T1000 (cell line): ENCODE data around the gene MRPS18A.
A peak's percentile ranks its signal among the peaks of the same experiment; 100 is the strongest.

Source experiments
- DNase-seq: peaks from one replicate; lab custom pipeline; 2025; ENCODE audit warnings: mixed read lengths; lab: John Stamatoyannopoulos, UW

Gene MRPS18A

DNA sequence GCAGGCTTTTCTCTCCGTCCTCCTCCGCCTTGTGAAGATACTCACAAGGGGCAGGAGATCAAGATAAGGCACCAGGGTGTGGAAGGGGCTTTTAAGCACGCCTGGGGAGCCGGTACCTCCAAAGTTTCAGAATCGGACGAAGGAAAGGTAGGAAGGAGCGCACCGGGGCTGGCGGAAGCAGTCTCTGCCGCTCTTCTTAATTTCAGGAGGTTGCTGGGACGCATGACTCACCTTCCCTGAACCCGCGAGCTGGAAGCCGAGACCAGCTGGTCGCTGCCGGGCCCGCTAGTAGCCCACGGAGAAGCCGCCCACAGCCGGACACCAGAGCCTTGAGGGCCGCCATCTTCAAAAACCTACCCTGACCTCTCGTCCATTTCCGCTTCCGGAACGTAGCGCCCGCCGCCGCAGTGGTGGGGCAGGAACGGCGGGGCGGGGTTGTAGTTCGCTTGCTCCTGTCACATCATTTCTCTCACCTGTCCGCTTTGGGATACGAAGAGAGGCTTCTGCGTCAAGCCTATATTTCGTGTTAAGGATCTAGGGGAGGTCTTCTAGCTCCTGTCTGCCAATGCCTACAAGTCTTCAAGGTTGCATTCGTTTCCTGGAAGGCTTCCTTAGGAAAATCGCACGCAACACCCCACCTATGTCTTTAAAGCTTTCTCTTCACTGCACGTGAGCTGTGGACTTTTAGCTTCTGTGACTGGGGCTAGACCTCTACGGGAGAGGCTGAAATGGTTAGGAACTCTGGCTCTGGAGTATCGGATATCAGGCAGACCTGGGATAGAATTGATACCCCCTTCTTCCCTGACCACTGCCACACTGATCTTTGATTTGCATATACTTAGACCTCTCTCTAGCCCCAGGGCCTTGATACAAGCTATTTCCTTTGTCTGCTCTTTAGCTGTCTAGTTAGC is at the start of gene MRPS18A:
Gene MRPS18A, minus strand, starts transcription at position 355 of the 911 bp plus-strand sequence. Its CDS starts 12 bp downstream, at position 343.
- peak; percentile 62 for DNase-seq

DNA sequence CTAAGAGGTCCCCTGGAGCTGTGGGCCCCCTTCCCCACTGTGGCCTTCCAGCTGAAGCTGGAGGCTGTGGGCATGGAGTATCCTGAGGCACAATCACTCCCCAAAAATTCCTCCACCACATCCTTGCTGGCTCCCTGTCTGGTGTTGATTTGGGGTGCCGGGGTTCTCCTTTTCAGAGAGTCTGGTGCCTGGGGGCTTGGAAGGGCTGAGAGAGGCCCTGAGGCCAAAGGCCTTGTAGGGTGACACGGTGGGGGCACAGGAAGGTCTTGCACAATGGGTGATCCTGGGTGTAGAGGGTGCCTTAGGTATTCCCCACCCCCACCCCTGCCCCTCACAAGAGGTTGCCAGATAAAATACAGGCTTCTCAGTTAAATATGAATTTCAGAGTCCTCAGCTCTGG is 49.3 kb upstream of the MRPS18A start:
- DNase-seq, result no peak

DNA sequence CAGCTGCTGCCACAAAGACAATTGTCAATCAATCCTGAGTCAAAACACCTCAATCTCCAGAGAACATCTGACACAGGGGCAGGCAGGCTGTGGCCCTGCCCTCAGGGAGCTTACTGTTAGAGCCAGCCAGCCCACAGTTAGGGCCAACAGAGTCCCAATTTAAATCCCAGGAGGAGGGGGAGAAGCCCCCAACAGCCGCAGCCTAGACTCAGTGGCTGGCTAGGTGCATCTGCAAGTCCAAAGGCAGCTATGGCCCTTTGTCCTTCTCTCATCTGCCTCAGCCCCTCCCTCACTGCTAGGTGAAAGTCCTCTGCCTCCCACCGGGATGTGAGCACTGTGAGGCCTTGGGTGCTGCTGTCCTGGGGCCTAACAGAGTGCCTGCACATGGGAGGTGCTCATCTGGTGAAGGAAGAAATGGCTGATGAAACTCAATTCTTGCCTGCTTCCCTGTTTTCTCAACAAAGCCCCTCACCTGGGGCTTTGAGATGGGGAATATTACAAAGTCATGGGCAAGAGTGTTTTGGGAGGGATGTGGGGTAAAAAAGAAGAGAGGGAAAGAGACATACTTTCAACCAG is 48.7 kb upstream of the MRPS18A start:
- no peak for DNase-seq

DNA sequence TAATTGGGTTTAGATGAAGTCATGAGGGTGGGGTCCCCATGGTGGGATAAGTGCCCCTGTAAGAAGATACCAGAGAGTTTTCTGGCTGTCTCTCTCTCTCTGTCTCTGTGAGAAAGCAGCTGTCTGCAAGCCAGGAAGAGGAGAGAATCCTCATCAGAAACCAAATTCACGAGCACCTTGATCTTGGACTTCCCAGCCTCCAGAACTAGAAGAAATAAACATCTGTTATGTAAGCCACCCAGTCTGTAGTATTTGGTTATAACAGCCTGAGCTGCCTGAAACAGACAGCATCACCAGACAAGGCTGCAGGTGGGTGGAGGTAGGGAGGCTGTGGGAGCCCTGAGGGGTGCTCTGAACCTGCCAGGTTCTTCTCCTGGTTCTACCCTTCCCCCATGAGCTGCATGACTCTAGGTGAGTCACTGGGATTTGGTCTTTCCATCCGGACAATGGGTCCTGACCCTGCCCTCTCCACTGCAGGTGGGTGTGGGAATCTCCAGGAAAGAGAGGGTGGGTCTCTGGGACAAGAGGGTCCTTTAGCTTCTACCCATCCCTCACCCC is 48.1 kb upstream of the MRPS18A start:
- no peak for DNase-seq

DNA sequence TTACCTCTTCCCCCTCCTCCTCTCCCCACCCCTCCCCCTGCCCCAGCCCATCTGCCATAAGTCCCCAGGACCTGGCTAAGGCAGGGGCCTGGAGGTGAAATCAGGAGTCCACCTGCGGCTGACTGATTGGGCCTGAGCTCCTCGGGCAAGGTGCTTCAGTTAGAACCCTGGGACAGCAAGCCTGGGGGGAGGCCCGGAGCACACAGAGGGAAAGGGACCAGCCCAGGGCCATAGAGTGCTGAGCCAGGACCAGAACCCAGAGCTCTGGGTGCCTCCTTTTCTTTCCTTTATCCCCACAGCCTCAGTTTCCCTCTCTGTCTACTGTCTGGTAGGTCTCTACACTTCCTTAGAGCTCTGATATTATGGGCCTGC is 46.7 kb upstream of the MRPS18A start:
- no peak for DNase-seq

DNA sequence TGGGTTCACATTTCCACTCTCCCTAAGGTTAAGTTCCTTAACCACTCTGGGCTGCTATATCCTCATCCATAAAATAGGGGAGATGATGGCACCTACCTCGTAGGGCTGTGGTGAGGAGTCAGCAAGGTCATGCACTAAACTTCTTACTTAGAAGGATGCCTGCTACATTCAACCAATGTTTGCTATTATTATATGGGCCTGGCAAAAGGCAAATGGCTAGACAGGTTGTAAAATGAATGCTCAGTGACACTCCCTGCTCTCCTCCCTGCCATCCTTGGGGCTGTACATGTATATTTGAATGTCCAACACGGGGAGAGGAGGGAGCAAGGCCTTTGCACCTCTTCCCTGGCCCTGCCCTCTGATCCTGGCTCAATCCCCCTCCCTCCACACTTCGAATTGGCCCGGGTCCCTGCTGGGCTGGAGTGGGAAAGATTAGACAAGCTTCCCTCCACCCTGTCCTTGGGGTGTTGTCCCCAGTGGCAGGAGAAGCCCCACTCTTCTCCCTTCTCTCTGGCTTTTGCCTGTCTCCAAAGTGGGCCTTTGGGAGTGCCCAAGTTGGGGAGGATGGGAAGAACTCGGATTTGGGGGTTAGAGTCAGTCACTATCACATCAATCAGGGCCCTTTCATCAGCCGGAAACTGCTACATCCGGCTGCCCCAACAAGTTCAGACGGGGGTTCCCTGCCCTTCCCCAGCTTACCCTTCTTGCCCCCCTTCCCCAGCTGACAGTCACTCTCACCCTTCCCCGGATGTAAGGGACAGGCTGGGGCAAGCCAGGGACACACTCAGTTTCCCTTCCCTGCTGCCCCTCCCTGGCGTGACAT is 46.1 kb upstream of the MRPS18A start:
- DNase-seq, result no peak

DNA sequence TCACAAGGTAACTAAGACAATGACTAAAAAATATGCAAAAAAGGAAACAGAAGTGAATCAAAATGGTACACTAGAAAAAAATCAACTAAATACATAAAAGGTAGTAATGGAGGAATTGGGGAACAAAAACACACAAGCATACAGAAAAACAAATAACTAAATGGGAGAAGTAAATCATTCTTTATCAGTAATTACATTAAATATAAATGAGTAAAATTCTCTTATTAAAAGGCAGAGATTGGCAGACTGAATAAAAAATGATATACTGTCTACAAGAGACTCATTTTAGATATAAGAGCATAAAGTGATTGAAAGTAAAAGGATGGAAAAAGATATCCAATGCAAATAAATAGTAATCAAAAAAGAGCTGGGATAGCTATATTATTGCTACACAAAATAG is 43.0 kb upstream of the MRPS18A start:
- DNase-seq, result no peak

DNA sequence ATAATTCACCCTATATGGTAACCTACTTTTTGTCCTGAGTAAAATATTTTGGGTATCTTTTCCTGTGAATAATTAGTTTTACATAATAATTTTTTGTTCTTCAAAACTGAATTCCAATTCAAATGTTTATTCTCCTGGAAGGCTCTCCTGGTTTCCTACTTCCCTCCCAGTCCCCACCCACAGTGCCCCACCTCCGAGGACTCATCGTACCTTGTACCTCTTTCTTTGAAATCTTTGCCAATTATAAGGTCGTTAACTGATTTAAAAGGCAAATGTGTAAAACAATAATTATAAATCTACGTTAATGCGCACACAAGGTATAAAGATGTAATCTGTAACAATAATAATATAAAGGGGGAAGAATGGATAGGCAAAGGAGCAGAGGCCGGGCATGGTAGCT is 41.9 kb upstream of the MRPS18A start:
- no peak for DNase-seq

DNA sequence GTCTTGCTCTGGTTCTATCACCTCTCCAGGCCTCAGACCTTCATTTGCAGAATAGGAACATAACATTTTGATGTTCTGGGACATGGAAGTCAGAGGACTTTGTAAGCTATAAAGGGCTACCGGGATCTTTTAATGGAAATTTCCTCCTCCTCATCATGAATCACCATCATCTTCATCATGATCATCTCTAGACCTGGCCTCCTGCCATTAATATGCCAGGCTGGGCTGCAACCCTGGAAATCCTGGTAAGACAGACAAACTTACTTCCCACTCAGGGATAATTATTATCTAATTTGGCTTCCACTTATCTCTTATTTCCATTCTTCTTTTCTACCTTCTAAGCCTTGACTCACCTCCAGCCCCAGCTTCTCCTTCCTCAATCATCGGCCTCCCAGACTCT is 41.0 kb upstream of the MRPS18A start:
- no peak for DNase-seq

DNA sequence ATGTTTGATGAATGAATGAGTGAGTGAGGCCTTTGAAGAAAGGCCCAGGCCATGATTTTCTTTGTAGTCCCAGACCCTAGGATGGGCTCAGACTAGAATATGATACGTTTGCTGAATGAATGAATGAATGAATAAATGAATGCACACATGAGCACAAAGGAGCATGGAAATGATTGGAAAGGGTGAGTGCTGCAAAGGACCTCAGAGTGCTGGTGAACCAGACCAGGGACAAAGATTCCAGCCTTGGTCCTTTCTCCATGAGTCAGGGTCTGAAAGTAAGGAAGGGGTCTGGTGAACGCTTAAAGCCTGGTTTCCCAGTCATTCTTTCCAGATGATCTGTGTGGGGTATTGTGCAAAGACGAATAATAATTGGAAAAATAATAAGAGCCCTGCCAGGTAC is 40.0 kb upstream of the MRPS18A start:
- no peak for DNase-seq

DNA sequence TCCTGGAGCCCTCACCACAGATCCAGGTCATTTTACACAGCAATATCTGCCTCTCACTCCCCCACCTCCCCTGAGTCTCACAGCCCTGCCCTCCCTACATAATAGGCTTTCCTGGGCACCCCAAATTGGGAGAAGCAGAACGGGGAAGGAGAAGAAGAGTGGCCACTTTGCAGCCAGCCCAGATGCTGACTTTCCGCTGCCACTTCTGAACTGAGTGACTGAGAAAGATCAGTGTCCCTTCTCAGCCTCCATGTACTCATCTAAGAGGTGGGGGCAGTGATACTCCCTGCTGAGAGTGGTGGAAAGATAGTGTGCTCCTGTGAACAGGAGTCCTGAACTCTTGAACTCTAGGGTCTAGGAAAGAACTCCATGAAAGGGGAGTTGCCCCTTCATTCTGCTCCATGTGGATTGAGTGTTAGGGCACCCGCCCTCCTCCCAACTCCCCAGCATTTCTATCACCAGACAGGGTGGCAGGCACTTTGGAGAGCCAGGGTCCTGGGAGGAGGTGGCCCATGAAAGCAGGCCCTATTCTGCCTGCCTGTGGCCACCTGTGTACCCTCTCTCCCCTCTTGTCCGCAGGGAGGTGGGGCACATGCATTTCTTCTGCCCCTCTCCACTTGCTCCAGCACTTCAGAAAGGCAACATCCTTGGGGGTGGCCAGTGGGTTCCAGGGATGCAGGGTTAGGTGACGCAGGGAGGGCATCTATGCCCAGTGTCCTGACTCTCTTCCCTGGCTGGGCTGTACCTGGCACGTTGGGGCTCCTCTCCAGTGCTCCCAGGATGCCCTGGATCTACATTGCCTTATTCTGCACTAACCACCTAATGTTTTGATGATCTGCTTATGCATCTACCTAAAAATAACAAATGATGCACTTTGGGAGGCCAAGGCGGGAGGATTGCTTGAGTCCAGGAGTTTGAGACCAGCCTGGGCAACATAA is 38.3 kb upstream of the MRPS18A start:
- no peak for DNase-seq

DNA sequence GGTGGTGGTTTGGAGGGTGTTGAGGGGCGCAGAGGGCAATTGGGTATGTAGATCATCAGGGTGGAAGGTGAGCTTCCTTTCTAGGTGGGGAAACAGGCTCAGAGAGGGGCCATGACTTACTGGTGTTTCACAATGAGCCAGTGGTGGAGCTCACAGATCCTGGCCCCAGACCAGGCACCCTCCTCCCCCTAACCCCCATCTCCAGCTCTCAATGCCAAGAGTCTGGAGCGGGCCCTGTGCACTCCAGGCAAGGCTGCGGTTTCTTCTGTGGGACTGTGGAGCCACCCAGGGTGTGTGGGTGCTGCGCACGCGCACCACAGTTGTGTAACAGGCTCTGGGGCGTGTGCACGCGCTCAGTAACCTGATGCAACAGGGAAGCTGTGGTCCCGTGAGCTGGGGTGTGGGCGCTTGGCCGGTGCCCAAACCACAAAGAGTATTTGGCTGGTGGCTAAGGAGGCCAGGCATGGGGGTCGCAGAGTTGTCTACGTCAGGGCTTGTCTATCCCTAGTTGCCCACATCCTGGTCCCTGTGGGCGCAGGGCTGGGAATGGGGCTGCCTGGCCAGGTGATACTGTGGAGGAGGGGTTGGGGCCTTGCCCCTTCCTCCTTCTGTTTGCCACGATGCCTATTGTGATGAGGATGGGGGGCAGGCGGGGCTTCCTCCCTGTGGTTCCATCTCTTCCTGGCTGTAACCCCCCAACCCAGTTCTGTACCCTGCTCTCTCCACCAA is 37.5 kb upstream of the MRPS18A start:
- peak; percentile 21 for DNase-seq

DNA sequence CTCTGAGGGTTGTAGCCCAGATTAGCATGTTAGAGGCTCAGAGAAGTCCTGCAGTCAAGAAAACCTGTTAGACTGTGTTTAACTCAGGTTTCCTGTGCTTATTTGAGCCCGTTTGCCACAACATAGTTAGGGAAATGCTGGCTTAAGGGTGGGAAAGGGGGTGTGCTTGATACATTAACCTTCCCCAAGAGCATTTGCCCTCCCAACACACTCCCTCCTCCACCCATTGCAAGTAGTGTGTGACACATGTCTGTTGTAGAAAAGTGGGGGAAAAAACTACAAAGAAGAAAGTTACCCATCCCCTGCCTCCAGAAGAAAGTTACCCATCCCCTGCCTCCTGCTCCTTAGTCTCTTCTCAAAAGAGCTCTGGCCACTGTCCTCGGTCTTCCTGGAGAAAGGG is 36.8 kb upstream of the MRPS18A start:
- DNase-seq, result no peak

DNA sequence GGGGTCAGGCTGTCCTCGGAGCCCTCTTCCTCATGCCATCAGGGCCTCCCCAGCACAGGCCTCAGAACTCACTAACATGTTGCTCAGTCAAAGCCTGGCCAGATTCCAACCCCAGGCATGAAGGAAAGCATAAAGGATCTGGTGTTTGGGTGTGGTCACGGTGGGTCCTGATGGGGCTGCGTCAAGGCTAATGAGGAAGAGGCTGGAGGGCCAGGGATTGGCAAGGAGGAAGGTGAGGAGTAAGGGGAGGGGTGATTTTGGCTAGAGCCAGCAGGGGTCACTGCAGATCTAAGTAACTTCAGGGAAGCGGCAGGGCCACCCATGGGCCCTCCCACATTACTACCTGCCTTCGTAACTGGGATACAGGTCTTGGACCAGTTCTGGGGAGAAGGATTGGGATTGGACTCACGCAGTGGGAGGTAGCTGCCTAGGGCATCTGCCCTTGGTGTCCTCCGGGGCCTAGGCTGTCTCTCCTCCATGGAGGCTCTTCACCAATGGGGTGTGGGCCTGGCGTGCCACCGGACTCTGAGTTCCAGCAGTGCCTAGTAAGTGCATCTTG is 36.2 kb upstream of the MRPS18A start:
- no peak for DNase-seq

DNA sequence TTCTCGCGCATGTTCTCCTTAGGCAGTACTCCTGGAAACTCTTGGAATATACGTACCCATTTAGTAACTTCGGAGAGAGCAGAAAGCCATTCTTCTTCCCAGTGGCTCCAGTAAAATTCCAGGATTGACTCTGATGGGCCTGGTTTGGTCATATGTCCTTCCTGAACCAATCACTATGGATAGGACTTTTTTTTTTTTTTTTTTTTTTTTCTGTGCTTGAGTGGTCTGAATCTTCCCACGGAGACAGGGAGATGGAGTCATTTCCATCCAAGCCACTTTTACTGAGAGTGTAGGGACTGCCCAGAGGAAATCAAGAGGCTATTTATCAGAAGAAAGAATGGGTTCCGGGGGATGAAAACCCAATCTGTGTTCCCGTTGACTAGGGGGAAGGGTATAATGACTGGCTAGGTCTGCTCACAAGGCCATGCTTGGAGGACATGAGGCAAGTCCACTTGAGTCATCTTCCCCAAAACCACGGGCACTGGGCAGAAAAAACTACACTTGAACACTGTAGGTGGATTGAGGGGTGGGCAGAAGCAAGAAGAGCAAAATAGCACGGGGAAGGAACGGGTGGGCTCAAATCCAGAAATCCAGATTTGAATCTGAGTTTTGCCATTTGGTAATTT is 35.4 kb upstream of the MRPS18A start:
- DNase-seq, result no peak

DNA sequence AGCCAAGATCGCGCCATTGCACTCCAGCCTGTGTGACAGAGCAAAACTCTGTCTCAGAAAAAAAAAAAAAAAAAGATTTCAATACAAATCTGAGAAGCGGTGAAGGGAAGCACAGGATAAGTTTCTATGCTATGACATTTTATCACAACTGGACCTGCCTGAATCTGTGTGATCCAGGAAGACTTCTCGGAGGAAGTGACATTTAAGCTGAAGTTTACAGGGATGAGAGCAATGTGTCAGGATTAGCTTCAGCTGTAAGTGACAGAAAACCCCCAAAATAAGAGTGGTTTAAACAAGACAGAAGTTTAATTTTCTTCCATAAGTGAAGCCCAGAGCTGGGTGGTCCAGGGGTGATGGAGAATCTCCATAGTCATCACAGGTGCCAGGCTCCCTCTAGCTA is 33.4 kb upstream of the MRPS18A start:
- no peak for DNase-seq

DNA sequence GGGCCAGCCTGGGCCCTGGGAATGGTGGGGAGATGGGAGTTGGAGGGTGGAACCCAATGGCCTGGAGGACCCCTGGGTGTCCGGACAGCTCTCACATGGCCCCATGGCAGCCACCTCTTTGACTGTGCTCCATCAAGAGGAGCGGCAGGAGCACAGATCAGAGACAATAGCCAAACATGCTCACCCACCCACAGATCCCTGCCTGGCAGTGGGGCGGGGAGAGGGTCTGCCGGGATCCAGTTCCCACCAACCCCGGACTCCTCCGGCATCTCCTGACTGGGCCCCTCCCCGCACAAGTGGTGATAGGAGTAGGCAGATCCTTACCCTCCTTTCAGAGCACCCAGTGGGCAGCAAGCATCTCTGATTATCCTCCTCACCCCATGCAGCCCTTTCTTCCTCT is 31.9 kb upstream of the MRPS18A start:
- DNase-seq, result no peak

DNA sequence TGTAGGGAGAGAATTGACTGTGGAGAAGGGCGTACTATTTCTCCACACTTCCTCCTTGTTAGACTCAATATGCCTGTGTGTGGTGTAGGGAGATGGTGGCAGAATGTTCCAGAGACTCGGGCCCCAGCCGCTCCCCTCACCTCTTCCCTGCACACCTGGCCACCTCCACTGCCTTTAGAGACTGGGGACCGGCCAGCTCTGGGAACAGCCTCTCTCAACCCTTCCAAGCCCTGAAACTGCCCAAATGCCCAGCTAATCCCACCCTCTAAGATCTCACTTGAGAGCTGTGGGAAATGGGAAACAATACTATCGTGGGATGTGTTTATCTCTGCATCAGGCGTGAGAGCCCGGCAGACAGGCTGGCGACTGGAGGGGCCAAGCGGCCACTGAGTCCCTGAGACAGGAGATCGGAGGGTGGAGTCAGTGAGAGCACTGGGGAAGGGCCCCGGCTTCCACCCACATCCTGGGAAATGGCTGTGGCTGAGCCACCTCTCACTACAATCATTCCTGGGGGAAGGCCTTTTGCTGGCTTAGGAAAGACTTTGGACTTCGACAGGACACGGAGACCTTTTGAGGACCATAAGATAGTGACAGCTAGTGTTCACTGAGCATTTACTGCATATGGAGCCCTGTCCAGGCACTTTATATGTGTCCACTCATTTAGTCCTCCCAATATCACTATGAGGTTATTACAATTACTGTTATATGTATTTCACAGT is 31.0 kb upstream of the MRPS18A start:
- DNase-seq, result no peak

DNA sequence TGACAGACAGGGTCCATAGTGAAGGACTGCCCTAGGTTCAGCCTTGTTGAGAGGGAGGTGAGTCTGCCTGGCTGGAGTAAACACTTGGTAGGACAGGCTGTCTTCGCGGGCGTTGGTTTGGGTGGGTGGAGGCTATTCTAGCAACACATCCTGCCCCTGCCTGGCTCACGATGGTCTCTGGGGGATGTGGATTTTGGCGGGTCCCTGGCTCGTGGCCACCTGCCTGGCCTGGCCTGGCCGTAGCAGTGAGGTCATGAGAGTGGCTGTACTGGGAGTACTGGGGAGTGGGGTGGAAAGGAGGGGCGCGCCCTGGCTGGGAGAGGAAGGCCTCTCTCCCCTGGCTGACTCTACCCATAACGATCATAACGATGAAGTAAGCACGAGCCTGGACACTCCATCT is 30.2 kb upstream of the MRPS18A start:
- DNase-seq, result no peak
